ENCODE measurements around the gene CENPA. TPM values are rescaled to one million over a fixed set of nuclear protein-coding genes. Genes with fewer than 3 reads are reported as not detected.
"Not testable (repeated sequence)": the region's sequence is repeated elsewhere in the genome, so short reads cannot be mapped to it uniquely, and the experiment has no call there.

CENPA gene
- total RNA-seq, 2 donors from 2014 or later, result not detected

- Histone ChIP-seq H3K9me3 (no peaks in the 10 kb centered on the region), H3K4me1 (ENCODE audit: control insufficient read depth in 1 of 2, low read depth in 2 of 2) (no peaks in the 10 kb centered on the region), H3K4me3 (no peak overlapping the region), H3K27ac (no peak overlapping the region), H3K27me3 (replicated peaks; ENCODE audit: insufficient read depth) (no peaks in the 10 kb centered on the region), H3K36me3 (no peaks in the 10 kb centered on the region)
- DNase-seq (ENCODE audit: low spot score) (no peak), ATAC-seq (ENCODE audit: insufficient number of reproducible peaks, low FRiP score, low read depth) (no peak)
- no peak for TF ChIP-seq CTCF (IDR thresholded peaks at IDR 0.05)
Observed at GRCh38 chr2:26809876-26810577, 24.2 kb downstream of the CENPA start.

GRCh38 chr2:26811261-26811660 lies 25.4 kb downstream of the CENPA start:
- DNase-seq (ENCODE audit: low spot score), result no peak
- no peak for TF ChIP-seq CTCF (IDR thresholded peaks at IDR 0.05)
- no peaks in the 10 kb centered on the region for H3K36me3 ChIP-seq
- no peak for ATAC-seq (ENCODE audit: insufficient number of reproducible peaks, low FRiP score, low read depth)
- no peaks in the 10 kb centered on the region for H3K9me3 ChIP-seq
- H3K27me3 ChIP-seq (replicated peaks; ENCODE audit: insufficient read depth), result no peaks in the 10 kb centered on the region
- H3K4me3 ChIP-seq, result no peak overlapping the region
- no peak overlapping the region for H3K27ac ChIP-seq
- H3K4me1 ChIP-seq (ENCODE audit: control insufficient read depth in 1 of 2, low read depth in 2 of 2), result no peaks in the 10 kb centered on the region

GRCh38 chr2:26811791-26812694 lies 26.2 kb downstream of the CENPA start:
- TF ChIP-seq CTCF (IDR thresholded peaks at IDR 0.05), result no peak
- Histone ChIP-seq H3K9me3 (no peaks in the 10 kb centered on the region), H3K4me1 (ENCODE audit: control insufficient read depth in 1 of 2, low read depth in 2 of 2) (no peaks in the 10 kb centered on the region), H3K4me3 (no peak overlapping the region), H3K36me3 (no peaks in the 10 kb centered on the region), H3K27ac (no peak overlapping the region), H3K27me3 (replicated peaks; ENCODE audit: insufficient read depth) (no peaks in the 10 kb centered on the region)
- no peak for ATAC-seq (ENCODE audit: insufficient number of reproducible peaks, low FRiP score, low read depth)
- no peak for DNase-seq (ENCODE audit: low spot score)

GRCh38 chr2:26812731-26813130 lies 26.9 kb downstream of the CENPA start:
- no peak for DNase-seq (ENCODE audit: low spot score)
- no peak for ATAC-seq (ENCODE audit: insufficient number of reproducible peaks, low FRiP score, low read depth)
- TF ChIP-seq CTCF (IDR thresholded peaks at IDR 0.05), result no peak

GRCh38 chr2:26814072-26814765 lies 28.4 kb downstream of the CENPA start:
- not testable (repeated sequence) for H3K27me3 ChIP-seq (replicated peaks; ENCODE audit: insufficient read depth); ATAC-seq (ENCODE audit: insufficient number of reproducible peaks, low FRiP score, low read depth); H3K4me3 ChIP-seq; DNase-seq (ENCODE audit: low spot score); H3K36me3 ChIP-seq; H3K27ac ChIP-seq; H3K4me1 ChIP-seq (ENCODE audit: control insufficient read depth in 1 of 2, low read depth in 2 of 2); H3K9me3 ChIP-seq

More at GRCh38 chr2:26812731-26813130, 26.9 kb downstream of the CENPA start:
- Histone ChIP-seq H3K4me3 (no peak overlapping the region), H3K36me3 (no peaks in the 10 kb centered on the region), H3K9me3 (no peaks in the 10 kb centered on the region), H3K27me3 (replicated peaks; ENCODE audit: insufficient read depth) (no peaks in the 10 kb centered on the region), H3K4me1 (ENCODE audit: control insufficient read depth in 1 of 2, low read depth in 2 of 2) (no peaks in the 10 kb centered on the region), H3K27ac (no peak overlapping the region)

All from thoracic aorta (tissue), 2 donors.